ENCODE measurements around the gene CAB39L.

The CAB39L gene

DNA sequence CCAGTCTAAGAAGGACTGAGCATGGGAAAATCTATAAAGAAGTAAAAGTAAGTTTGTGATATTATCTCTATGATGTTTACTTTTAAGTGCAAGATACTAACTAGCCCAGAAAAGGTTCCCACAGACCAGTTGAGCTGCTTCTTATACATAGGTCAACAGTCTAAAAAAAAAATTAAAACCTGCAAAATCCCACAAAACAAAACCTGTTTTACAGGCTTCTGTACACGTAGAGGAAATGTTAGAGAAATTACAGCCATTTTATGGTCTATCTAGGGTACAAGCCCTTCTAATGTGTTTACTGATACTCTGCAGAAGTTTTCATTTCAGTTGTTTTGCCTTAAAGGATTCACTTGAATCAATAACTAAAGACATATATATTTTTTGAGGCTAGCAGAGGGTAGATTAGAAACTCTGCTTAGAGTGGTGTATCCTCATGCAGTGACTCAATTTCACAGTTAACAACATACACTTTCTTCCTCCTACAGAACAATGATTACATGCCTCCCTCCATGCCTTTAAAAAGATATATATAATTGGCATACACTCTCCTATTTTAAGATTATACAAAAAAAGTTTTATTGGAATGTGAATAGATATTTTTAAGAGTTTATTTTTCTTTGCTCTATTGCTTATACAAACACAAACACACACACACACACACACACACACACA is 43.9 kb downstream of the CAB39L start:
- no peak for DNase-seq (ENCODE audit: low read depth)

- no peak for DNase-seq (ENCODE audit: low read depth)
Measured at GRCh38 chr13:49395878-49396380, 47.9 kb downstream of the CAB39L start.

GRCh38 chr13:49395451-49395865 is 48.4 kb downstream of the CAB39L start:
- no peak for DNase-seq (ENCODE audit: low read depth)

- DNase-seq (ENCODE audit: low read depth) = no peak
Measured at GRCh38 chr13:49388091-49388635, 55.7 kb downstream of the CAB39L start.

DNA sequence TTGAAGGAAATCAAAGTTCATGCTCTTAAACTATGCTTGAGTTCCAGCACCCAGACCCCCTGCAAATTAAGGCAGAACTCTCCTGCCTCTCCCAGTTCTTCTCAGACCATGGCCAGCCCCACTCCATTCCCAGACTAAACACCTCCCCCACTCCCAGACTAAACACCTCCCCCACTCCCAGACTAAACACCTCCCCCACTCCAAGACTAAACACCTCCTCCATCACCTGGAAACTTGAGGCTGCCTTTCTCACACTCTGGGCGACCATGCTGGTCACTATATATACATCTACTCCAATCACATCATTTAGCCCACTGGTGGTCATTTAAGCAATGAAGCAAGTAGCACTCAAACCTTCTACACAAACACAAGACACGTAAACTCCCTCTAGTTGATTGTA is 57.2 kb downstream of the CAB39L start:
- no peak for DNase-seq (ENCODE audit: low read depth)

DNA sequence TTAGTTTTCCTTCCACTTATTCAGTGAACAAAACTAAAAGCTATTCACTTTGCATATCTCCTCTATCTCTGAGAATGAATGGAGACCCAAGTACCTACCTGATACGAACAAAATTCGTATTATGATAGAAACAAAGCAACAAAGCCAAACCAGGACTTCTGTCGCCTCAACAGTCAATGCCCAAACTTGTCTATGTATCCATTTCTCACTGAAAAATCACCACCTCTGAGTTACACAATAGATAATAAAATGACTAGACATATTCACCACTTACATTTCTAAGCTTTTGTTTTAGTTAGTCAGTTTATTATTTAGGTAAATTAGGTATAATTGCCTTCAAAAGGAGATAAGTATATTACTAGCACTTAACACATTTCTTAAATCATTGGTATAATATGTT is 67.7 kb downstream of the CAB39L start:
- DNase-seq (ENCODE audit: low read depth) = no peak

DNA sequence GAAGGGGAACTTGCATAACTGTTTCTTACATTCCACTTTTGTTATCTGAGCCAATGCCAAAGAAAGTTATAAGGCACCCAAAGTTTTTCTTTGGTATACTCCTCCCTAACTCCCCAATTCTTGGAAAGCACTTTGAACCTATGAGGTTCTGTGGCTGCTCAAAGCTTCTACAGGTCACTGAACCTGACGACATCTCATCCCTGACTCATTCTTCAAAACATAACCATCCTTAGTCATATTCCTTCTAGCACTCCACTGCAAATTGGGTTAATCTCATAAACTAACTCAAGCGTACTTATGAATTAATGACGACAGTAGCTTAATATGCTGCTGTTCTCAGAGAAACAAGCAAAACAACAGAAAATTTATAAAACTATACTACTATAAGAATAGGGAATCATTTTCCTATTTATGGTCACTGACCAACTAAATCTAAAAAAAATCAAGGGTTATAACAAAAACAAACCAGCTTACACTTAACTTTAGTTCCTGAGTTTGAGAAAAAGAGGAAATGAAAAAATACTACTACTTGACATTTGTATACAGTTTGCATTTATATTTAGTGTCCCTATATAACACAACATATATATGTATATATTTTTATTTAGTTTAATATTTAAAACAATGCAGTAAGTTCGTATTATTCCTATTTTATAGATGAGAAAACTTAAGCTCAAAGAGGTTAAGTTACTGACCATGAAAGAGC is 69.1 kb downstream of the CAB39L start:
- DNase-seq (ENCODE audit: low read depth) = no peak

- no peak for DNase-seq (ENCODE audit: low read depth)
Measured at GRCh38 chr13:49373716-49374115, 70.1 kb downstream of the CAB39L start.

- DNase-seq (ENCODE audit: low read depth) = no peak
Measured at GRCh38 chr13:49371943-49372613, 71.8 kb downstream of the CAB39L start.

- DNase-seq (ENCODE audit: low read depth) = no peak
Measured at GRCh38 chr13:49370371-49370770, 73.5 kb downstream of the CAB39L start.

DNA sequence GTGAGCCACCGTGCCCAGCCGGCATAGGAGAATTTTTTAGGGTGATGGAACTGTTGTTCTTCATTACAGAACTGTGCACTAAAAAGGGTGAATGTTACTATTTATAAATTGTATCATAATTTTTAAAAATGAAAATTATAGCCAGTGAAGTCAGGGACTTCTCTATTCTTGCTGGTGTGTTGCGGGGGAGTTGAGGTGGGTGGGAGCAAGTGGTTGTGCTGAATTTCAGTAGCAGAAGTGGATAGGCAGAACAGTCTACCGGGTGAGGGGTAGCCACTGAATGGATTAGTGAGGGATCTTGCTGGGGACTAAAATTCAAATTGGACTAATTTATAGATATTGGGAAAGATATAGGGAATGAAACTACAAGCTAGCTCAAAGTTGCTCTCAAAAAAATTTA is 74.0 kb downstream of the CAB39L start:
- no peak for DNase-seq (ENCODE audit: low read depth)

GRCh38 chr13:49368688-49369087 is 75.2 kb downstream of the CAB39L start:
- no peak for DNase-seq (ENCODE audit: low read depth)

GRCh38 chr13:49367640-49368422 is 76.0 kb downstream of the CAB39L start:
- no peak for DNase-seq (ENCODE audit: low read depth)

DNA sequence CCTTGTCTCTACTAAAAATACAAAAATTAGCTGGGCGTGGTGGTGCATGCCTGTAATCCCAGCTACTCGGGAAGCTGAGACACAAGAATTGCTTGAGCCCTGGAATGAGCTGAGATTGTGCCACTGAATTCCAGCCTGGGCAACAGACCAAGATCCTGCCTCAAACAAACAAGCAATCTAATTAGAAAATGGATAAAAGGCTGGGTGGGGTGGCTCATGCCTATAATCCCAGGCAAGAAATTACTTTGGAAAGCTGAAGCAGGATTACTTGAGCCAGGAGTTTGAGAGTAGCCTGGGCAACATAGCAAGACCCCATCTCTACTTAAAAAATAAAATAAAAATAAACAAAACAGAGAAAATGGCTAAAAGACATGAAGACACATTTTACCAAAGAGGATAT is 77.0 kb downstream of the CAB39L start:
- DNase-seq (ENCODE audit: low read depth) = no peak

DNA sequence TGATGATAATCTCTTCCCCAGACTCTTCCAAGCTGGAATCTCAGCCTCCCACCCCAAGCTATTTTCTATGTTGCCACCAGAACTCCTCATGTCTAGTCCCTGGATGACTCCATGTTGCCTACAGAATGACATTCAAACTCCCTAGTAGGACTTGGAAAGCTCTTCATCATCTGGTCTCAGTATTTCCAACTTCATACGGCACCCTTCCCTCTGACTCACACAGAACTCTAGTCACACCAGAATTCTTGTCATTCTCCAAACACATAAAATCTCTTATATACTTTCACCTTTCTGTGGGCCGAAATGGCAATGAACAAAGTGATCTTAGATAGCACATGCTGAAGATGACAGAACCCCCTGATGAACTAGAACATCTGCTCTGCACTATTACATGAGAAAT is 86.2 kb downstream of the CAB39L start:
- no peak for DNase-seq (ENCODE audit: low read depth)

- DNase-seq (ENCODE audit: low read depth) = no peak
Measured at GRCh38 chr13:49356223-49356622, 87.6 kb downstream of the CAB39L start.

DNA sequence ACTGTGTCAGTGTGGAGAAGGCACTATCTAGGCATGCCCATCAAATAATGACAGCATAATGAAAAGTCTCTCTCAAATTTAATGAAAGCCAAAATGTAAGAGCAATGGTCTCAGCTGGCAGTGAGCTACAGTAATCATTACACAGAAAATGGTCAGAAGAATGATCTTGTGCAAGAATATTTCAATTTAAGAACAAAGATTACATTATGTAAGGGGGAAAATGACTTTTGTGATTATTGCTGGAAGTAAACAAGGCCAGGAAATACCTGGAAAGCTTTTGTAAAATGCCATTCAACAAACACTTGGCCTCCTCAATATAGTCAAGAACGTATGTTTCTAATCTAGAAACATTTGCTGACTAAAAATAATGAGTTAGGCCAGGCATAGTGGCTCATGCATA is 89.1 kb downstream of the CAB39L start:
- DNase-seq (ENCODE audit: low read depth) = no peak

- no peak for DNase-seq (ENCODE audit: low read depth)
Measured at GRCh38 chr13:49353908-49354307, 90.0 kb downstream of the CAB39L start.

GRCh38 chr13:49351871-49352270 is 92.0 kb downstream of the CAB39L start:
- DNase-seq (ENCODE audit: low read depth) = no peak

DNA sequence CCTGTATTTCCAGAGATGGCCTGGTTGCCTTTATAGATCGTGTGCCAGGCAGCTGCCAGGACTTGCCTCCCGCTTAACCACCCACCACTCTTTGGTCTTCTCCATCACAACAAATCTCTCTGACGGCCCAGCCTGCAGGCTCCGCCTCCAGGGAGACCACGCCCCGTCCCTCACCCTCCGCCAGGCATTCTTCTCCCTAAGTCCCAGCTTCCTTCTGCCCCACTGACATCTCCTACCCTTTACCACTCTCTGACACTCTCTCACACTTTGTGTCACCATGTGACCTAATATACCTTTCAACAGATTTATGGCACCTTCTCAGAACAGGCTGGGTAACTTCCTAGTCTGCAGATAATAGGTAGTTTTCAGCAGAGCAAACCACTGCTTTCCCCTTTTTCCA is 95.1 kb downstream of the CAB39L start:
- no peak for DNase-seq (ENCODE audit: low read depth)

GRCh38 chr13:49347650-49348385 is 96.0 kb downstream of the CAB39L start:
- DNase-seq (ENCODE audit: low read depth) = no peak
